ENCODE data around the gene TBX10.
"Not testable (repeated sequence)": the region's sequence is repeated elsewhere in the genome, so short reads cannot be mapped to it uniquely, and the experiment has no call there.

TBX10 gene

GRCh38 chr11:67630228-67630942 lies 9.2 kb downstream of the TBX10 start:
- DNase-seq, result no peak

GRCh38 chr11:67629386-67630227 lies 10.0 kb downstream of the TBX10 start, which contains the start of gene NUDT8:
NUDT8 (minus strand) TSS chr11:67629937; CDS start chr11:67629911, 26 bp downstream.
- DNase-seq, result peak; percentile 76

- DNase-seq, result no peak
These were observed 10.7 kb downstream of the TBX10 start for GRCh38 chr11:67628710-67629385.

GRCh38 chr11:67627812-67628624 lies 11.5 kb downstream of the TBX10 start:
- DNase-seq, result no peak

- DNase-seq, result no peak
These were observed 12.1 kb downstream of the TBX10 start for GRCh38 chr11:67627441-67627811.

GRCh38 chr11:67626970-67627369 lies 12.6 kb downstream of the TBX10 start:
- no peak for DNase-seq

- DNase-seq, result not testable (repeated sequence)
These were observed 13.3 kb downstream of the TBX10 start for GRCh38 chr11:67626131-67626833.

GRCh38 chr11:67623795-67624194 lies 15.8 kb downstream of the TBX10 start:
- not testable (repeated sequence) for DNase-seq

GRCh38 chr11:67622905-67623304 lies 16.7 kb downstream of the TBX10 start:
- DNase-seq, result not testable (repeated sequence)

- not testable (repeated sequence) for DNase-seq
These were observed 17.6 kb downstream of the TBX10 start for GRCh38 chr11:67621928-67622327.

- not testable (repeated sequence) for DNase-seq
These were observed 18.9 kb downstream of the TBX10 start for GRCh38 chr11:67620621-67621020.

GRCh38 chr11:67619683-67620618 lies 19.6 kb downstream of the TBX10 start:
- not testable (repeated sequence) for DNase-seq

GRCh38 chr11:67618901-67619659 lies 20.5 kb downstream of the TBX10 start:
- not testable (repeated sequence) for DNase-seq

GRCh38 chr11:67617243-67617953 lies 22.2 kb downstream of the TBX10 start:
- DNase-seq, result no peak

GRCh38 chr11:67616431-67617242 lies 22.9 kb downstream of the TBX10 start:
- no peak for DNase-seq

- DNase-seq, result no peak
These were observed 23.7 kb downstream of the TBX10 start for GRCh38 chr11:67615728-67616430.

All from cortex of kidney (tissue), 1 donor.